HG03558 (cell line): ENCODE data around the gene SHMT1.
"Not testable (repeated sequence)": the region's sequence is repeated elsewhere in the genome, so short reads cannot be mapped to it uniquely, and the experiment has no call there.

ENCODE experiments used
- ATAC-seq: cut with Tn5 transposase; IDR thresholded peaks from one replicate; pipeline ENCODE4 v1.9.1; 2021; ENCODE audit warnings: moderate number of reproducible peaks; ENCODE audit not compliant: unreplicated experiment; ENCODE audit errors: extremely low read depth

The SHMT1 gene

GRCh38 chr17:18303206-18303605 is 60.1 kb downstream of the SHMT1 start:
- ATAC-seq, result not testable (repeated sequence)

GRCh38 chr17:18300725-18301480 is 62.4 kb downstream of the SHMT1 start:
- ATAC-seq, result no peak

- not testable (repeated sequence) for ATAC-seq
These were observed 65.3 kb downstream of the SHMT1 start for GRCh38 chr17:18298061-18298460.

- ATAC-seq, result no peak
These were observed 71.4 kb downstream of the SHMT1 start for GRCh38 chr17:18291718-18292540.

GRCh38 chr17:18285296-18285695 is 78.1 kb downstream of the SHMT1 start:
- no peak for ATAC-seq

- no peak for ATAC-seq
These were observed 81.6 kb downstream of the SHMT1 start for GRCh38 chr17:18281788-18282187.

GRCh38 chr17:18280766-18281371 is 82.5 kb downstream of the SHMT1 start:
- no peak for ATAC-seq

GRCh38 chr17:18280249-18280648 is 83.1 kb downstream of the SHMT1 start:
- ATAC-seq, result no peak

GRCh38 chr17:18278867-18279266 is 84.5 kb downstream of the SHMT1 start:
- no peak for ATAC-seq
